HAP-1 (cell line): Measurements from ENCODE around the gene SWAP70.

Experiments
- DNase-seq, 2 experiments: peaks; one replicate each; pipeline ENCODE4 v3.0.0-alpha.2; 2016 to 2020; ENCODE audit warnings: low spot score in 2 of 2
- H3K27me3 ChIP-seq: fragments of 250-450 bp; sonication (Bioruptor Pico); 2 replicates; pipeline ENCODE4 v1.5.1; 2020; ENCODE audit warnings: low read depth, mild to moderate bottlenecking, moderate library complexity
- H3K36me3 ChIP-seq: fragments of 250-450 bp; sonication (Bioruptor Pico); replicated peaks from 2 replicates; pipeline ENCODE4 v1.5.1; 2020; ENCODE audit warnings: mild to moderate bottlenecking
- H3K4me1 ChIP-seq: fragments of 250-450 bp; sonication (Bioruptor Pico); 2 replicates; pipeline ENCODE4 v1.5.1; 2020; ENCODE audit warnings: mild to moderate bottlenecking
- H3K4me3 ChIP-seq: fragments of 250-450 bp; sonication (Bioruptor Pico); 2 replicates; pipeline ENCODE4 v1.5.1; 2020; ENCODE audit warnings: mild to moderate bottlenecking, moderate library complexity
- H3K9me3 ChIP-seq: fragments of 250-450 bp; sonication (Bioruptor Pico); 2 replicates; pipeline ENCODE4 v1.5.1; 2020; ENCODE audit warnings: mild to moderate bottlenecking, moderate library complexity
- in situ Hi-C: fragments of 300-500 bp; cut with MboI; formaldehyde crosslinking; loops from 3 replicates; pipeline ENCODE4 v1.14.3; 2020; ENCODE audit warnings: low sequenced_read_pairs, inconsistent platforms, mixed read lengths

The SWAP70 gene

DNA sequence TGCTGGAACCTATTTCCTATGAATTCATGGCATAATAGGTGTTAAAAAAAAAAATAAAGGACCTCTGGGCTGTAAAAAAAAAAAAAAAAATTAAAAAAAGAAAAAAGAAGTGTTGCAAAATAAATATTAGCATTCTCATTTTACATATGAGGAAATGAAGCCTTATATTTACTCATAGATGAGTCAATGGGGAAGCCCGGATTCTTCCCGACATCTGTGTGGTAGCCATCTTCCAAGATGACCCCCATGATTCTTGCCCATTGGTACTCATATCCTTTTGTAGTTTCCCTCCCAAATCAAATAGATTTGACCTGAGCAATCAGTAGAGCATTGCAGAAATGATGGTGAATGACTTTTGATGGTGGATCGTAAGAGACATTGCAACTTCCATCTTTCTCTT lies 3.0 kb upstream of the SWAP70 start:
- Histone ChIP-seq H3K27me3 (no peaks in the 10 kb centered on the region), H3K9me3 (peaks cover 9% of the 10 kb centered on the region), H3K4me1 (peaks cover 5% of the 10 kb centered on the region; the same call in 1 of the 2 replicates), H3K36me3 (no peaks in the 10 kb centered on the region; the same call in 1 of the 2 replicates), H3K4me3 (no peak overlapping the region)
- in situ Hi-C loops = no loop called here
- DNase-seq = no peak

DNA sequence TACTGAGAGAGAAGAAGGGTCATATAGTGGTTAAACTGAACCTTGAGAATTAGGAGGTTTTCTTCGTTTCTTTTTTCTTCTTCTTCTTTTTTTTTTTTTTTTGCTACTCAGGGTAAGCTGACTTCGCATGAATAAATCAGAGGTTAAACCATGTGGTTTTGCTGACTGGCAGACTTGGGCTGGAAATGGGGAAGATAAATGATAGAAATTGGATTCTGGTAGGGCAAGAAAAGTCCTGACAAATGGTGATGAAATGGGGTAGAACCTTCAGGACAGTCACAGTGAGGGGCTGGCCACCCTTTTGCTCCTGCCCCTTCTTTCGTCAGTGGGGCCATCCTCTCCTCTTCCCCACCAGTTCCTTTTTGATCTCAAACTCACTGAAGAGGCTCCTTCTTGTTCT lies 1.6 kb upstream of the SWAP70 start:
- no peaks in the 10 kb centered on the region; the same call in none of the 2 replicates for H3K36me3 ChIP-seq

DNA sequence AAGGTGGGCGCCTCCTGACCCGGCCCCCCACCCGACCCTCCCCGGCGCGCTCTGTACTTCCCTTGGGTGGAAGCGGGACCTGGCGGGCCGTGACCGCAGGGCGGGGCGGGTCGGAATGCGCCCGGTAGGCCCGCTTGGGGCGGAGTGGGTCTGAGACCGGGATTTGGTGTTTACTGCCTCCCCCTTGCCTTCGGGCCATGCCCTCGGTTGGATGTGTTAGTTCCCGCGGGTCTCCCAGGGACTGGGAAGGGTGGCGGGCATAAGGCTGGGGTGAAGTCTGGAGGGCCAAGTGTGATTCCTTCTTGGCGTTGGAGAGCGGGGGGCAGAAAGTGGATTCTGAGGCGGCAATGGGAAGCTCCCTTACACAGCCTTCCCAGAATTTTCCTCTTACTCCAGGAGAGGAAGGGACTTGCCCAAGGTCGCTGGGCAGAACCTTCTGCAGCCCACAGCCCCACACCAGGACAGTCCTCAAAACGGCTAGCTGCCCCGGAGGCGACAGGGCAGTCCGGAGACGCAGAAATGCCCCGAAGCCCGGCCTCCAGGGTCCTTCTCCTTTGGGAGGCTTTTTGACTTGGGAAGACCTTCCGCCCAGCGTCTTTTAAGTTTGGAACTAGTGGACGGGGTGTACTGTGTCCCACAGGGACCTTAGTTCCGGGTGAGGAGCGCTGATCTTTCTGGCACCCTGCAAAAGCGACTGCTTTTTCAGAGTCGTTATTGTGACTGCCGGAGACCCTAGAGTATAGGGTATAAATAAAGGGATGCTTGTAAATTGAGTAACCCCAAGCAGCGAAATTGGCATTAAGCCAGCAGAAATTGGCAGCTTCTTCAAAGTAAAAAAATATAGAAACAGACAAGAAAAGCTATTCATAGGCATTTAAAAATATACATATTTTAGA lies 647 bp downstream of the SWAP70 start:
- H3K27me3 ChIP-seq = no peaks in the 10 kb centered on the region
- H3K4me1 ChIP-seq = peaks cover 5% of the 10 kb centered on the region; the same call in 1 of the 2 replicates
- H3K9me3 ChIP-seq = peaks cover 4% of the 10 kb centered on the region
- peak overlapping the region; percentile 91 for H3K4me3 ChIP-seq
- in situ Hi-C loops = no loop called here
- H3K36me3 ChIP-seq = no peaks in the 10 kb centered on the region; the same call in none of the 2 replicates
- DNase-seq = peak; percentile 34 to 53

More for the DNA sequence above, 1.6 kb upstream of the SWAP70 start:
- H3K4me1 ChIP-seq = peaks cover 5% of the 10 kb centered on the region; the same call in 1 of the 2 replicates
- H3K27me3 ChIP-seq = no peaks in the 10 kb centered on the region
- no peak overlapping the region for H3K4me3 ChIP-seq
- peaks cover 4% of the 10 kb centered on the region for H3K9me3 ChIP-seq
- in situ Hi-C loops = no loop called here
- DNase-seq = no peak

DNA sequence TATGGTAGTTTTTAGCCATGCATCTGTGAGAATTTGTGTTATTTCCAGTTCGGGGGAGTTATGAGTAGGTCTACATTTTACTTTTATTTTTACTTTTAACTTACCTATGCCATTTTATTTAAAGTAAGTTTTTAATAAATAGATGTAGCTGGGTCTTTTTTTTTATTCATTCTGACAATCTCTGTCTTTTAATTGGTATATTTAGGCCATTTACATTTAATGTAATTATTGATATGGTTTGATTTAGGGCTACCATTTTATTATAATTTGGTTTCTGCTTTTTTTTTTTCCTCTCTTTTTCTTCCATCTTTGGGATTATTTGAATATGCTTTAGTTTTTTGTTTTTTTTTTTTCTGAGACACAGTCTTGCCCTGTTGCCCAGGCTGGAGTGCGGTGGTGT lies 1.9 kb downstream of the SWAP70 start:
- H3K9me3 ChIP-seq = peaks cover 6% of the 10 kb centered on the region
- H3K4me3 ChIP-seq = peak overlapping the region; percentile 91
- in situ Hi-C loops = no loop called here
- H3K36me3 ChIP-seq = no peaks in the 10 kb centered on the region; the same call in none of the 2 replicates
- no peak for DNase-seq
- peaks cover 5% of the 10 kb centered on the region; the same call in 1 of the 2 replicates for H3K4me1 ChIP-seq
- no peaks in the 10 kb centered on the region for H3K27me3 ChIP-seq

DNA sequence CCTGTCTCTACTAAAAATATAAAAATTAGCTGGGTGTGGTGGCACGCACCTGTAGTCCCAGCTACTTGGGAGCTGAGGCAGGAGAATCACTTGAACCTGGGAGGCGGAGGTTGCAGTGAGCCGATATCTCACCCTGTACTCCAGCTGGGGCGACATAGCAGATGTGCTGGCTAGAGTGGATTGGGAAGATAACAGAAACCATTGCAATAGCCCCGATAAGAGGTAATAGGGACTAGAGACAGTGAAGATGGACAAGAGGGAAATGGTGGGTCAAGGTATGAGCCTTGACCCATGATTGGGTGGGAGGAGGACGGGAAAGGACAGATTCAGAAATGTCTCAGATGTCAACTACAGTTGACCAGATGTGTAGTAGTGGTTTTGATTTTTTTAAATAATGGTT lies 6.1 kb downstream of the SWAP70 start:
- no peak for DNase-seq
- H3K27me3 ChIP-seq = no peaks in the 10 kb centered on the region
- no peak overlapping the region for H3K4me3 ChIP-seq
- no peaks in the 10 kb centered on the region; the same call in none of the 2 replicates for H3K36me3 ChIP-seq
- H3K9me3 ChIP-seq = peaks cover 6% of the 10 kb centered on the region
- H3K4me1 ChIP-seq = peaks cover 4% of the 10 kb centered on the region; the same call in 1 of the 2 replicates
- in situ Hi-C loops = no loop called here

DNA sequence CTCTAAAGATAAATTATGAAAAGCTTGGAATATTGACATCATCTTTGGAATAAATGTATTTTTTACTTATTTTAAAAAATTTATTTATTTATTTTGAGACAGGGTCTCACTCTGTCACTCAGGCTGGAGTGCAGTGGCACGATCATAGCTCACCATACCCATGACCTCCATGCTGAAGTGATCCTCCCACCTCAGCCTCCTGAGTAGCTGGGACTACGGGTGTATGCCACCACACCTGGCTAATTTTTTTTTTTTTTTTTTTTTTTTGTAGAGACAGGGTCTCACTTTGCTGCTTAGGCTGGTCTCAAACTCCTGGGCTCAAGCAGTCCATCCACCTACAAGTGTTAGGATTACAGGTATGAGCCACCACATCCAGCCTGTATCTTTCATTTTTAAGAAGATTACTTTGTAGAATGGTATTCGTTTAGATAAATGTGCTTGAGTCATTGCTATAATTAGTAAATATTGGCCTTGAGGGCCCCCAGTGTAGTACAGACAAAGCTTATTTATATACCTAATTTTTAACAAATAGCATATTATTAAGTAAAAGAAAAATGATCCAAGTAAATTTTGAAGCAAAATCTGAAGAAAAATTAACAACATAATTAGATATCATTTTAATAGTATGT lies 8.5 kb downstream of the SWAP70 start:
- peaks cover 20% of the 10 kb centered on the region for H3K4me1 ChIP-seq
- no peaks in the 10 kb centered on the region for H3K27me3 ChIP-seq
- H3K36me3 ChIP-seq = no peaks in the 10 kb centered on the region; the same call in 1 of the 2 replicates
- in situ Hi-C loops = no loop called here
- no peak overlapping the region for H3K4me3 ChIP-seq
- 0 out of 2 replicates have a peak, but pooled peaks cover 2% of the 10 kb centered on the region for H3K9me3 ChIP-seq
- no peak for DNase-seq

DNA sequence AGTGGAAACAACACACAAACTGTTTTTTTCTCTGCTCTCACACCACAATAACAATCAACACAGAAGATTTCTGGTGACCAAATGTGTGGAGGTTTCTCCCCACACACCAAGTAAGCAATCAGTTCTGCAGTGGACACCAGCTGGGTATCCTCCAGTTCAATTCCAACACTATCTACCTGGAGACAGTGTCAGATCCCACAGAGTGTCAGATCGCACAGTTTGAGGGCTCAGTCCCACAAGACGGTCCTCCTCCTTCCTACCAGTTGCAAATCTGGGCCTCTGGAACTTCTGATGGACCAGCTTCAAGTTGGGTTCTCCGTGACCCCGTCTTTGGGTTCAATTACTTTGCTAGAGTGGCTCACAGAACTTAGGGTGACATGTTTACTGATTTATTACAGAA lies 9.0 kb downstream of the SWAP70 start:
- Histone ChIP-seq H3K9me3 (0 out of 2 replicates have a peak, but pooled peaks cover 2% of the 10 kb centered on the region), H3K27me3 (no peaks in the 10 kb centered on the region), H3K4me3 (no peak overlapping the region), H3K4me1 (peaks cover 24% of the 10 kb centered on the region), H3K36me3 (no peaks in the 10 kb centered on the region)
- DNase-seq = no peak
- in situ Hi-C loops = no loop called here

DNA sequence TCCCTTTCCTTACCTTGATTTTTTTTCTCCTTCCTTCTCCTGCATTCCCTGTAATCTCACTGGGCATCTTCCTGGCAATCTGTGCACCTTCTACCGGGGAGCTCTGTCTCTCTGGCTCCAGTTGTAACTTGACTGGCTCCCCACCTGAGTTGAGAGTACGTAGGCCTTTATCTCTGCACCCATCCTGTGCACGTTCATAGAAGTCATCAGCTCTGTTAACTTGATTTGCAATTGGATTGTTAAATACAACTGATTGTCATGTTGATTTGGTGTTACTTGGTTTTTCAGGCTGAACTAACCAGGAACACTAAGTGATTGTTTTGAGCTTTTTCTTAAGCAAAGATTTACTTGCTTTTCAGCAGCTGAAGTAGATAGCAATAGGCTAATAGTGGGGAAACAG lies 11.8 kb downstream of the SWAP70 start:
- DNase-seq = peak; percentile 59 to 93
- H3K4me3 ChIP-seq = no peak overlapping the region
- in situ Hi-C loops = no loop called here
- 0 out of 2 replicates have a peak, but pooled peaks cover under 1% of the 10 kb centered on the region for H3K9me3 ChIP-seq
- no peaks in the 10 kb centered on the region for H3K27me3 ChIP-seq
- peaks cover 29% of the 10 kb centered on the region for H3K4me1 ChIP-seq
- no peaks in the 10 kb centered on the region; the same call in 1 of the 2 replicates for H3K36me3 ChIP-seq

DNA sequence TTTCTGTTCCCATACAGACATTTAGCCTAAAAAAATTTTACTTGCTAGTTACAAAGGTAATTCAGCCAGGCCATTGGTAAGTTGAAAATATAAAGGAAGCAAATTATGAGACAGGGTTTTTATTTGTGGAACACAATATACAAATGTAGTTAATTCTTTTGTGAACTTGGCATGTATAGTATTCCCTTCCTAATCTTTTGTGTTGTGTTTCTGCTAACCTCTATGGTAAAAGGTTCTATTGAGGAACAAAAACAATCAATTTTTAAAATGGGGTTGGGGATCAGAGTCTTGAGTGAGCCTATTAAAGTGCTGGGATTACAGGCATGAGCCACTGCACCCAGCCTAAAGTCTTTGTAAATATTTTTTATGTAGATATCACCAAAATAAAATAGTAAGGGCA lies 14.1 kb downstream of the SWAP70 start:
- Histone ChIP-seq H3K4me3 (no peak overlapping the region), H3K9me3 (no peaks in the 10 kb centered on the region), H3K4me1 (peaks cover 29% of the 10 kb centered on the region), H3K27me3 (no peaks in the 10 kb centered on the region), H3K36me3 (no peaks in the 10 kb centered on the region; the same call in 1 of the 2 replicates)
- in situ Hi-C loops = no loop called here
- DNase-seq = peak; percentile 25 to 96

DNA sequence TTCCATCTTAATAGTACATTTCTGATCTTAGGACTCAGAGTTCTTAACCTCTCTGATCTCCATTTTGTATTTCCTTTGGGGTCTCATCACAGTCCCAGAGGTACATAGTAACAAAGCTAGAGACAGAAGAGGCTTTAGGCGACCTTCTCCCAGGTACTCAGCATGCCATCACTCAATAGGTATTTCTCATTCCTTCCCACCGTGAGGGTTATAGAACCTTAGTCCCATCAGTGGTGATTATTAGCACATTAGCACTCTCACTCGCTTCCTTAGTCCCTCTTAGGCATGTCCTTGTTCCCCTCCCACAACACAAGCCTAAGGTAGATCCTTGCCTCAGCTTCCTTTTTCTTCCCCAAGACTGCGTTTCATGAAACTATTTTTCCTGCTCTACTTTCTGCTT lies 14.7 kb downstream of the SWAP70 start:
- Histone ChIP-seq H3K4me3 (no peak overlapping the region), H3K4me1 (peaks cover 29% of the 10 kb centered on the region), H3K36me3 (no peaks in the 10 kb centered on the region; the same call in 1 of the 2 replicates), H3K9me3 (no peaks in the 10 kb centered on the region), H3K27me3 (no peaks in the 10 kb centered on the region)
- no peak for DNase-seq
- in situ Hi-C loops = no loop called here

DNA sequence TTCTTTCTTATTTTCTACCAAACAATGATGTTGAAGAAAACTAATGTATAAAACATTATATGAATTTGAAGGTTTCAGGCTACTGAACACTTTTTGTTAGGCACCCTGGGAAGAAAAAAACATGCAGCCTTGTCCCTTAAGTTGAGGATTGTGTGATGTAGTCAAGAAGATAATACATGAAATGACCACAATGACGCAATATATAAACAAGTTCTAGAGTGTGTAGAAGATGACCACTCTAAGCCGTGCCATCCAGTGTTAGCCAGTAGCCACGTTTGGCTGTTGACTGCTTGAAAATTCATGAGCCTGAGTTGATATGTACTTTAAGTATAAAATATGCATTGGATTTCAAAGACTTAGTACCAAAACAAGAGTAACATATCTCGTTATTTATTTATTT lies 16.2 kb downstream of the SWAP70 start:
- H3K4me3 ChIP-seq = no peak overlapping the region
- no peaks in the 10 kb centered on the region for H3K27me3 ChIP-seq
- no peaks in the 10 kb centered on the region for H3K9me3 ChIP-seq
- no peak for DNase-seq
- H3K4me1 ChIP-seq = peaks cover 24% of the 10 kb centered on the region
- in situ Hi-C loops = no loop called here
- no peaks in the 10 kb centered on the region; the same call in 1 of the 2 replicates for H3K36me3 ChIP-seq

DNA sequence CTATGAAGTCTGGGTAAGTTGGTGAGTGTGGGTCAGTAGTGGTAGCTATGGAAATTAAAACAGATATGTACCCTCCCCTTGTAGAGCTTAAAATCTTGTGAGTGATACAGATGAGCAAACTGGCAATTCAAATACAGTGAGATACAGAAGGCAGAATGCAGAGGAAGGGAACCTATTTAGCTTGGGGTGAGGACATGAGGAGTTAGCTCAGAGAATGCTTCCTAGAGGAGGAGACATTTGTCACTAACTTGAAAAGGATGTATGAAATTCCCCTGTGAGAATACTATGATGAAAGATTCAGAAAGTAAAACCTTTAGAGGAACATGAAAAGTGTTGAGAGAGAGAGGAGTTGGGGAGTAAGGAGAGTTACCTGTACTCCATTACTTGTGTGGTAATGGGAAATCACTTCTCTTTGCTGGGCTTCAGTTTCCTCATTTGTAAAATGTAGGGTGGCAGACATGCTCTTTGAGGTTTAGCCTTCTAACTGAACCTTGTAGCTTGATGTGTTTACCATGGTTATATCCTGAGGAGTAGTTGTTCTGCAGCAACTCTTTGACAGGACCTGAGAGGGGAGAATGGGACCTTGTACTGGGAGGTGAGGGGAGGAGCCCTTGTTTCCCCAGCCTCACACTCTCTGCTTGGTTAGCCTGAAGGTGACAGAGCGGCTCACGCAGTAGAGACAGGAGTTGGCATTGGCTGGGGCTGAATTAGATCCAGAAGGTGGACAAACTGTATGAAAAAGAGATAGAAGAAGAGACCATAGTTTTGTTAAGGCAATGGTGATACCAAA lies 17.9 kb downstream of the SWAP70 start:
- no peak for DNase-seq
- Histone ChIP-seq H3K9me3 (no peaks in the 10 kb centered on the region), H3K4me3 (no peak overlapping the region), H3K4me1 (peaks cover 14% of the 10 kb centered on the region), H3K36me3 (no peaks in the 10 kb centered on the region; the same call in 1 of the 2 replicates), H3K27me3 (no peaks in the 10 kb centered on the region)
- in situ Hi-C loops = no loop called here

DNA sequence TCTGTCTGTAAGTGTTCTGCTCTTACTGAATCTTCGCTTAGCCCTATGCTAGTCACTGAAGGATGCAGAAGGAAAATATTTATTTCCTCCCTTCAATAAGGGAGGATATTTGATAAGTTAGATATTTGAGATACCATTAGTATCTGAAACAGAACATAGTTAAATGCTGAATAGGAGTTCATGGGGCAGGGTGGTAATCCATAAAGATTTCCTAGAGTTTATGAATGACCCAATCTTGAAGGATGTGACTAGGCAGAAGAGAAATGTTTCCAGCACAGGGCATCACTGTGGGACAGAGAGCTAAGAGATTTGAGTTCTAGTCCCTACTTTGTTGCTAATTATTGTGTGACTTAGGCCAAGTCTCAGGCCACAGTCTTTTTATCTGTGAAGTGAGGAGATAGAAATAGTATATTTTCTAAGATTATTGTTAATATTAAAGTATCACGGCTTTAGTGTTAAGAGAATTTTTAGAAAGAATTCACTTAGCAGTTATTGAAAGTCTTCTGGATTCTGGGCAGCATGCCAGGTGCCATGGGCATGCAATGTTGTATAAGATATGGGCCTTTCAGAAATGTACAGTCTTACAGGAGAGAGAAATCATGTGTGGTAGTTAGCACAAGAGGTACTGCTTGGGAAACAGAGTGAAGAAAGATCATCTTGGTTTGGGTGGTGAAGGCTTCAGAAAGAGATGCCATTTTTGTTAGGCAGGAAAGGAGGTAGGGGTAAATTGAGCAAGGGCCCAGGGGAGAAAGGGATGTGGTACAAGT lies 24.0 kb downstream of the SWAP70 start:
- in situ Hi-C loops = no loop called here
- Histone ChIP-seq H3K4me1 (peaks cover 18% of the 10 kb centered on the region), H3K4me3 (no peak overlapping the region), H3K9me3 (no peaks in the 10 kb centered on the region), H3K27me3 (no peaks in the 10 kb centered on the region), H3K36me3 (no peaks in the 10 kb centered on the region)
- DNase-seq = peak in 1 of 2 experiments; percentile 26
